CD4-positive, alpha-beta T cell (primary cell): ENCODE data around the gene CRYBB1. TPM values are rescaled to one million over a fixed set of nuclear protein-coding genes. Genes with fewer than 3 reads are reported as not detected.

Experiments used
- ATAC-seq: fragments of 200-7000 bp; cut with Tn5 transposase; one replicate; pipeline ENCODE4 v1.10.0; 2022; ENCODE audit warnings: mild to moderate bottlenecking; ENCODE audit not compliant: poor library complexity
- CTCF ChIA-PET: fragments of 350-600 bp; sonication (Branson Sonifier 250); formaldehyde crosslinking; loops from one replicate; lab custom pipeline; 2021; ENCODE audit warnings: antibody characterized with exemption, inconsistent platforms; lab: Charles Lee
- POLR2A ChIA-PET: fragments of 350-600 bp; sonication (Branson Sonifier 250); formaldehyde crosslinking; loops from one replicate; lab custom pipeline; 2021; ENCODE audit warnings: antibody characterized with exemption, inconsistent platforms; lab: Charles Lee
- DNase-seq, 14 experiments: peaks; one replicate each; pipeline ENCODE4 v3.0.0-alpha.2; 2013 to 2020; ENCODE audit warnings: mixed read lengths in 2 of 14
- H3K27ac ChIP-seq, 2 donors: one replicate each; pipeline versions ENCODE4 v1.5.1 to v1.7.0; 2013; ENCODE audit warnings: low read length in 2 of 2, low read depth in 1 of 2, mild to moderate bottlenecking in 1 of 2
- H3K27me3 ChIP-seq, 2 experiments: 1 replicate in 1 of 2; 2 replicates in 1 of 2; pipeline versions ENCODE4 v1.6.1 to v1.7.0; 2013; ENCODE audit warnings: low read length in 2 of 2, control low read depth in 1 of 2, mild to moderate bottlenecking in 1 of 2, moderate library complexity in 1 of 2; ENCODE audit not compliant: insufficient read depth in 2 of 2, control insufficient read depth in 1 of 2
- H3K36me3 ChIP-seq: one replicate; pipeline ENCODE4 v1.6.1; 2013; ENCODE audit warnings: low read length, control low read depth; ENCODE audit not compliant: insufficient read depth
- H3K4me1 ChIP-seq: one replicate; pipeline ENCODE4 v1.6.1; 2013; ENCODE audit warnings: low read length, control low read depth; ENCODE audit not compliant: insufficient read depth
- H3K4me3 ChIP-seq: one replicate; pipeline ENCODE4 v1.5.1; 2013; ENCODE audit warnings: mild to moderate bottlenecking, low read length, moderate library complexity
- H3K9me3 ChIP-seq, 2 experiments: 1 replicate in 1 of 2; 2 replicates in 1 of 2; pipeline versions ENCODE4 v1.6.1 to v1.7.0; 2013; ENCODE audit warnings: low read length in 2 of 2, mild to moderate bottlenecking in 2 of 2, control low read depth in 1 of 2, moderate library complexity in 1 of 2; ENCODE audit not compliant: control insufficient read depth in 1 of 2, insufficient read depth in 1 of 2
- H3K27ac Mint-ChIP-seq: one replicate; pipeline ENCODE4 v1.8.0; 2020; ENCODE audit warnings: mixed read lengths
- H3K27me3 Mint-ChIP-seq: one replicate; pipeline ENCODE4 v1.8.0; 2021; ENCODE audit warnings: mixed read lengths
- H3K36me3 Mint-ChIP-seq: one replicate; pipeline ENCODE4 v1.8.0; 2021; ENCODE audit warnings: low read depth, mixed read lengths
- H3K4me1 Mint-ChIP-seq: one replicate; pipeline ENCODE4 v1.8.0; 2021; ENCODE audit warnings: low read depth, mixed read lengths
- H3K4me3 Mint-ChIP-seq: one replicate; pipeline ENCODE4 v1.8.0; 2020; ENCODE audit warnings: mild to moderate bottlenecking, mixed read lengths
- H3K9me3 Mint-ChIP-seq: one replicate; pipeline ENCODE4 v1.8.0; 2020; ENCODE audit warnings: mixed read lengths
- intact Hi-C, 2 experiments: fragments of 100-400 bp; cut with DNase I in 1 of 2; cut with micrococcal nuclease in 1 of 2; formaldehyde crosslinking; loops; one replicate each; pipeline versions ENCODE4 v1.15.1 to v1.9.0; 2023 to 2025; cut with DNase I, micrococcal nuclease
- total RNA-seq, 174 experiments: library from RNA in 2 of 174; stranded (reverse) in 2 of 174; gene quantifications; one replicate each; pipeline ENCODE4 v1.2.3 and lab custom pipeline; 2021 to 2026
- TF ChIP-seq, protein P1 (sequence below): fragments of 200-600 bp; IDR thresholded peaks from one replicate; pipeline ENCODE4 v1.8.0; 2022; ENCODE audit warnings: antibody characterized with exemption, mild to moderate bottlenecking

CRYBB1 gene
- total RNA-seq, 2 experiments from 2014 or later, result not detected

DNA sequence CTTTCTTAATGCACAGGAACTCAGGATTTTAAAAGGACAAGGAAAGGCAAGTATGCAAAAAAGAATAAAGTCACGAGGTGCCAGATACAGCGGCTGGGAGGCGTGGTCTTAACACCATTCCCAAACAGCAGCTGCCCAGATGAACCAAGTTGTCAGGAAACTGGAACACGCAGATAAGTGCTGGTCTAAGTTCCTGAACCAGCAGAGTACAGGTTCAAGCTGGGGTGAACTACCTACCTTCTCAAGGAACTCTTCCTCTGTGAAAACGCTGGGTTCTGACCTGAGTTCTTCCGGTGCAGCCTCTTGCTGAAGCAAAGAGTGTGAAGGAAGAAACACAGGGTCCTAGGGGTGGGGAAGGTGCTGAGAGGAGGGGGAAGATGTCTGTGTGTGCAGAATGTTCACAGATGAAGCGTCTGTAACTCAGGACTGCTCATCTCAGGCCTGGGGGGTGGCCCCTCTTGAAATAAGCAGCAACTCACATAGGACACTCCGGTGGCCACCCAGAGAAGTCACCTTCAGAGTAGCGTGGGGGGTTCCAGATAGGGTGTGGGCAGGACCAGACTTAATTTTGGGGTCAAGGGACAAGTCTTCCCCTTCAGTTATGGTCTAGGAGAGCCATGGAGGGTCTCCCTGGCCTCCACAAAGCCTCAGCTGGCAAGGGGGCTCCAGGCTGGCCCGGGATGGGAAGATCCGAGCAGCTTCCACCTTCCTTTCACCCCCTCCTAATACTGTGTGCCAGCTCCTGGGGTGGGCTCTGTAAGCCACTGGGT is 31.1 kb downstream of the CRYBB1 start:
- ATAC-seq (no peak), DNase-seq (peak in 5 of 14 experiments; percentile 9 to 57 (median 32))
- no peaks in the 10 kb centered on the region for H3K9me3 Mint-ChIP-seq
- CTCF ChIA-PET, result no interaction called here
- Histone ChIP-seq H3K27me3 (no peaks in the 10 kb centered on the region), H3K4me3 (no peak overlapping the region), H3K4me1 (peaks cover 52% of the 10 kb centered on the region), H3K9me3 (no peaks in the 10 kb centered on the region), H3K27ac (peak overlapping the region; percentile 15 to 25), H3K36me3 (peaks cover 12% of the 10 kb centered on the region)
- TF ChIP-seq, protein P1, sequence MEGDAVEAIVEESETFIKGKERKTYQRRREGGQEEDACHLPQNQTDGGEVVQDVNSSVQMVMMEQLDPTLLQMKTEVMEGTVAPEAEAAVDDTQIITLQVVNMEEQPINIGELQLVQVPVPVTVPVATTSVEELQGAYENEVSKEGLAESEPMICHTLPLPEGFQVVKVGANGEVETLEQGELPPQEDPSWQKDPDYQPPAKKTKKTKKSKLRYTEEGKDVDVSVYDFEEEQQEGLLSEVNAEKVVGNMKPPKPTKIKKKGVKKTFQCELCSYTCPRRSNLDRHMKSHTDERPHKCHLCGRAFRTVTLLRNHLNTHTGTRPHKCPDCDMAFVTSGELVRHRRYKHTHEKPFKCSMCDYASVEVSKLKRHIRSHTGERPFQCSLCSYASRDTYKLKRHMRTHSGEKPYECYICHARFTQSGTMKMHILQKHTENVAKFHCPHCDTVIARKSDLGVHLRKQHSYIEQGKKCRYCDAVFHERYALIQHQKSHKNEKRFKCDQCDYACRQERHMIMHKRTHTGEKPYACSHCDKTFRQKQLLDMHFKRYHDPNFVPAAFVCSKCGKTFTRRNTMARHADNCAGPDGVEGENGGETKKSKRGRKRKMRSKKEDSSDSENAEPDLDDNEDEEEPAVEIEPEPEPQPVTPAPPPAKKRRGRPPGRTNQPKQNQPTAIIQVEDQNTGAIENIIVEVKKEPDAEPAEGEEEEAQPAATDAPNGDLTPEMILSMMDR, result no peak
- H3K4me3 Mint-ChIP-seq, result peak overlapping the region; percentile 70
- no peaks in the 10 kb centered on the region for H3K27me3 Mint-ChIP-seq
- peaks cover 56% of the 10 kb centered on the region for H3K4me1 Mint-ChIP-seq
- intact Hi-C loops, result no loop called here
- POLR2A ChIA-PET, result interaction anchor here (1.5 to 1.6 kb wide), 2 partner anchors 9 to 103 kb away, joined by 4 read pairs; partner anchors contain the start of genes HPS4 and SRRD
- H3K36me3 Mint-ChIP-seq, result peaks cover 24% of the 10 kb centered on the region
- H3K27ac Mint-ChIP-seq, result peak overlapping the region; percentile 50

DNA sequence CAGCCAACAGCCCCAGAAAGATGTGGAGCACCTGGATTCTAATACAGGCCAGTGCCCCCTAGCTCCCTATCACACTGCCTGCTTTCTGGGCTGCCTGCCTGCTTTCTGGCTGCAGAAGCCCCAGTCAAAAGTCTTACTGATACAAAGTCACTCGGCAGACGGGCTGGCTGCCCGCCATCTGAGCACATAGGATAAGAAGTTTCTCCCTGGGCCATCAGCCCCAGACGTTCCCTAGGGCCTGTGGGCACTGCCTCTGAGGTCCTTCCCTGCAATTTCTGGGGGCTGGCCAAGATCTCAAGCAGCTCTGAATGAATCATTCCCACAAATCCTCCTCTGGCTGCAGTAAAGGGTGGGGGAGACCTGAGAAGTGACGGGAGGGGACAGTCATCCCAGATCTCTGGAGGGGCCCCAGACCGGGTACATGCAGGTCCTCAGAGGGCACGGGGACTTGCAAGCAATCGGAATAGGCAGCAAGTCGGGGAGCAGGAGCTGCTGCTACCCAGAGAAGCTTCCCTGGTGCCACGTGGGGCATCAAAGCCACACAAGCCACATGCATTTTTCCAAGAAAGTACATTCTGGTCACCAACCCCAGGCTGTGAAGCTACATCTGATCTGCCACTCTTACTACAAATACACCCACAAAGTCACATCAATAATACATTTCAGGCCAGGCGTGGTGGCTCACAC is 32.6 kb downstream of the CRYBB1 start:
- H3K9me3 Mint-ChIP-seq, result no peaks in the 10 kb centered on the region
- intact Hi-C loops, result no loop called here
- ChIA-PET POLR2A (no interaction called here), CTCF (no interaction called here)
- Histone ChIP-seq H3K9me3 (no peaks in the 10 kb centered on the region), H3K27me3 (no peaks in the 10 kb centered on the region), H3K4me1 (peaks cover 52% of the 10 kb centered on the region), H3K4me3 (no peak overlapping the region), H3K27ac (no peak overlapping the region), H3K36me3 (peaks cover 12% of the 10 kb centered on the region)
- no peak overlapping the region for H3K27ac Mint-ChIP-seq
- H3K27me3 Mint-ChIP-seq, result no peaks in the 10 kb centered on the region
- ATAC-seq (no peak), DNase-seq (no peak)
- H3K36me3 Mint-ChIP-seq, result peaks cover 20% of the 10 kb centered on the region
- TF ChIP-seq, protein P1, result no peak
- H3K4me1 Mint-ChIP-seq, result peaks cover 58% of the 10 kb centered on the region
- H3K4me3 Mint-ChIP-seq, result no peak overlapping the region

DNA sequence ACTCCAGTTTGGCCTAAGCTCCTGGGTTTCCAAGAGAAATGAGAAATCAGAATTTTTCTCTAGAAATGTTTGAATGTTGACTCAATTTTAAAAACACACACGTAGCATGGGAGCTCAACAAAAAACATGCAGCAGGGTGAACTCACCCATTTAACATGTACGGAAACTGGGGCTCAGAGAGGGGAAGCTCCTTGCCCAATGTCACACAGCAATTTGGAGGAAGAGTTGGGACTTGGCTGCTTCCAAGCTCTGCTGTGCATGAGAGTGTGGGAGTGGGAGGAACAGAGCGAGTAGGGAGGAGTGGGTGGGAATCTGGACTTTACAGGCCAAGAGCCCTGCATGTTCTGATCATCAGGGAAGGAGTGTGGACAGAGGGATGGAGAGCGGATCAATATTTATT is 33.8 kb downstream of the CRYBB1 start:
- POLR2A ChIA-PET, result no interaction called here
- no peak overlapping the region for H3K27ac ChIP-seq
- TF ChIP-seq, protein P1, result no peak

More for the DNA sequence above, 33.8 kb downstream of the CRYBB1 start:
- peaks cover 18% of the 10 kb centered on the region for H3K36me3 Mint-ChIP-seq
- peaks cover 12% of the 10 kb centered on the region for H3K36me3 ChIP-seq
- H3K4me1 ChIP-seq, result peaks cover 60% of the 10 kb centered on the region
- H3K27me3 Mint-ChIP-seq, result no peaks in the 10 kb centered on the region
- H3K27me3 ChIP-seq, result no peaks in the 10 kb centered on the region
- ATAC-seq (no peak), DNase-seq (no peak)
- H3K4me3 ChIP-seq, result no peak overlapping the region
- CTCF ChIA-PET, result interaction anchor here (0.7 kb wide), 1 partner anchor 14 kb away, joined by 3 read pairs; no protein-coding TSS in a partner anchor
- peaks cover 64% of the 10 kb centered on the region for H3K4me1 Mint-ChIP-seq
- intact Hi-C loops, result no loop called here
- H3K27ac Mint-ChIP-seq, result peak overlapping the region; percentile 13
- H3K4me3 Mint-ChIP-seq, result no peak overlapping the region
- H3K9me3 Mint-ChIP-seq, result no peaks in the 10 kb centered on the region
- no peaks in the 10 kb centered on the region for H3K9me3 ChIP-seq
